ENCODE results near the gene ABLIM2. TPM values are rescaled to one million over a fixed set of nuclear protein-coding genes. Genes with fewer than 3 reads are reported as not detected.
A peak's percentile ranks its signal among the peaks of the same experiment; 100 is the strongest.

Gene ABLIM2
- total and polyA plus RNA-seq, 2 experiments from 2014 or later, result 1.5 to 4.3 TPM

DNA sequence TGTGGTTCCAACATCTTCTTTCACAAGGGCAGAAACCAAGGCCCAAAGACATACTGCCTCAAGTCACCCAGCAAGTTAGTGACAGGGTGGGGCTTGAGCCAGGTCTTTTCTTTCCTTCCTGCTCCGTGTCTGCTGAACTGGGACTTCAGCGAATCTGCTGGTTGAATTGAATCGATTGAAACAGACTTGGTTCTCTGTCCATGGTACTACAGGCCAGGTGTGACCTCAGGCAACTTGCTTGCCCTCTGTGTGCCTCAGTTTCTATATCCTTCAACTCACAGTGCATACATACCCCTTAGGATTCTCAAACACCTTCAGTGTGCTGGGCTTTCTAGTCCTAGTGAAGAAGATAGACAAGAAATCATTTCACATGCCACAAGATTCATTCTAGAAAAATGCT lies 2.0 kb upstream of the ABLIM2 start:
- H2AFZ ChIP-seq, result no peak overlapping the region
- DNase-seq (ENCODE audit: low spot score), result no peak
- peaks cover 14% of the 10 kb centered on the region for H3K4me1 Mint-ChIP-seq
- H3K27ac ChIP-seq (ENCODE audit: low read depth), result no peak overlapping the region
- peaks cover 29% of the 10 kb centered on the region for H3K27me3 ChIP-seq (ENCODE audit: insufficient read depth)
- H3K9me3 Mint-ChIP-seq, result no peaks in the 10 kb centered on the region
- no peak overlapping the region for H3K4me2 ChIP-seq
- no peak overlapping the region for H3K4me3 ChIP-seq
- H4K20me1 ChIP-seq (replicated peaks; ENCODE audit: insufficient read depth), result no peaks in the 10 kb centered on the region
- H3K4me3 Mint-ChIP-seq, result peak overlapping the region; percentile 25; the same call in 2 of the 3 replicates
- no peak for ATAC-seq
- peaks cover 25% of the 10 kb centered on the region for H3K27me3 Mint-ChIP-seq (ENCODE audit: insufficient read depth, low read depth, poor library complexity)
- H3K9me2 ChIP-seq (ENCODE audit: insufficient read depth), result no peaks in the 10 kb centered on the region
- no peak overlapping the region for H3K27ac Mint-ChIP-seq
- no peaks in the 10 kb centered on the region for H3K79me2 ChIP-seq (replicated peaks; ENCODE audit: insufficient read depth)
- H3K36me3 ChIP-seq (ENCODE audit: insufficient read depth), result no peaks in the 10 kb centered on the region
- no peaks in the 10 kb centered on the region for H3F3A ChIP-seq (replicated peaks; ENCODE audit: low read depth)
- H3K4me1 ChIP-seq (ENCODE audit: insufficient read depth), result no peaks in the 10 kb centered on the region
- TF ChIP-seq, protein P1, sequence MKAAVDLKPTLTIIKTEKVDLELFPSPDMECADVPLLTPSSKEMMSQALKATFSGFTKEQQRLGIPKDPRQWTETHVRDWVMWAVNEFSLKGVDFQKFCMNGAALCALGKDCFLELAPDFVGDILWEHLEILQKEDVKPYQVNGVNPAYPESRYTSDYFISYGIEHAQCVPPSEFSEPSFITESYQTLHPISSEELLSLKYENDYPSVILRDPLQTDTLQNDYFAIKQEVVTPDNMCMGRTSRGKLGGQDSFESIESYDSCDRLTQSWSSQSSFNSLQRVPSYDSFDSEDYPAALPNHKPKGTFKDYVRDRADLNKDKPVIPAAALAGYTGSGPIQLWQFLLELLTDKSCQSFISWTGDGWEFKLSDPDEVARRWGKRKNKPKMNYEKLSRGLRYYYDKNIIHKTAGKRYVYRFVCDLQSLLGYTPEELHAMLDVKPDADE (IDR thresholded peaks at IDR 0.05), result no peak
- TF ChIP-seq, protein P2, sequence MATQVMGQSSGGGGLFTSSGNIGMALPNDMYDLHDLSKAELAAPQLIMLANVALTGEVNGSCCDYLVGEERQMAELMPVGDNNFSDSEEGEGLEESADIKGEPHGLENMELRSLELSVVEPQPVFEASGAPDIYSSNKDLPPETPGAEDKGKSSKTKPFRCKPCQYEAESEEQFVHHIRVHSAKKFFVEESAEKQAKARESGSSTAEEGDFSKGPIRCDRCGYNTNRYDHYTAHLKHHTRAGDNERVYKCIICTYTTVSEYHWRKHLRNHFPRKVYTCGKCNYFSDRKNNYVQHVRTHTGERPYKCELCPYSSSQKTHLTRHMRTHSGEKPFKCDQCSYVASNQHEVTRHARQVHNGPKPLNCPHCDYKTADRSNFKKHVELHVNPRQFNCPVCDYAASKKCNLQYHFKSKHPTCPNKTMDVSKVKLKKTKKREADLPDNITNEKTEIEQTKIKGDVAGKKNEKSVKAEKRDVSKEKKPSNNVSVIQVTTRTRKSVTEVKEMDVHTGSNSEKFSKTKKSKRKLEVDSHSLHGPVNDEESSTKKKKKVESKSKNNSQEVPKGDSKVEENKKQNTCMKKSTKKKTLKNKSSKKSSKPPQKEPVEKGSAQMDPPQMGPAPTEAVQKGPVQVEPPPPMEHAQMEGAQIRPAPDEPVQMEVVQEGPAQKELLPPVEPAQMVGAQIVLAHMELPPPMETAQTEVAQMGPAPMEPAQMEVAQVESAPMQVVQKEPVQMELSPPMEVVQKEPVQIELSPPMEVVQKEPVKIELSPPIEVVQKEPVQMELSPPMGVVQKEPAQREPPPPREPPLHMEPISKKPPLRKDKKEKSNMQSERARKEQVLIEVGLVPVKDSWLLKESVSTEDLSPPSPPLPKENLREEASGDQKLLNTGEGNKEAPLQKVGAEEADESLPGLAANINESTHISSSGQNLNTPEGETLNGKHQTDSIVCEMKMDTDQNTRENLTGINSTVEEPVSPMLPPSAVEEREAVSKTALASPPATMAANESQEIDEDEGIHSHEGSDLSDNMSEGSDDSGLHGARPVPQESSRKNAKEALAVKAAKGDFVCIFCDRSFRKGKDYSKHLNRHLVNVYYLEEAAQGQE (IDR thresholded peaks at IDR 0.05; ENCODE audit: unreplicated experiment), result peak; percentile 73
- no peaks in the 10 kb centered on the region for H3K36me3 Mint-ChIP-seq (ENCODE audit: low read depth)

- Mint-ChIP-seq H3K36me3 (ENCODE audit: low read depth) (no peaks in the 10 kb centered on the region), H3K4me1 (peaks cover 16% of the 10 kb centered on the region), H3K9me3 (no peaks in the 10 kb centered on the region), H3K27me3 (ENCODE audit: insufficient read depth, low read depth, poor library complexity) (peaks cover 25% of the 10 kb centered on the region), H3K4me3 (peak overlapping the region; percentile 63; the same call in 2 of the 3 replicates), H3K27ac (no peak overlapping the region)
- H3K27me3 ChIP-seq (ENCODE audit: insufficient read depth), result peaks cover 29% of the 10 kb centered on the region
- no peaks in the 10 kb centered on the region for H3K4me1 ChIP-seq (ENCODE audit: insufficient read depth)
- H3K4me2 ChIP-seq, result no peak overlapping the region; the same call in 1 of the 2 replicates
- ATAC-seq (no peak), DNase-seq (ENCODE audit: low spot score) (no peak)
- no peaks in the 10 kb centered on the region for H3K9me2 ChIP-seq (ENCODE audit: insufficient read depth)
- no peak overlapping the region for H3K4me3 ChIP-seq
- no peaks in the 10 kb centered on the region for H3K36me3 ChIP-seq (ENCODE audit: insufficient read depth)
- no peaks in the 10 kb centered on the region for H3F3A ChIP-seq (replicated peaks; ENCODE audit: low read depth)
- H3K27ac ChIP-seq (ENCODE audit: low read depth), result no peak overlapping the region
- no peaks in the 10 kb centered on the region for H4K20me1 ChIP-seq (replicated peaks; ENCODE audit: insufficient read depth)
- H2AFZ ChIP-seq, result no peak overlapping the region
- H3K79me2 ChIP-seq (replicated peaks; ENCODE audit: insufficient read depth), result no peaks in the 10 kb centered on the region
- TF ChIP-seq, protein P1 (IDR thresholded peaks at IDR 0.05), result no peak
- TF ChIP-seq POLR2AphosphoS5 (IDR thresholded peaks at IDR 0.05; ENCODE audit: low read depth) (no peak), ZNF331 (CRISPR knock-in tag; IDR thresholded peaks at IDR 0.05; ENCODE audit: low read depth) (no peak), NANOG (IDR thresholded peaks at IDR 0.05; ENCODE audit: borderline replicate concordance) (no peak), CTCF (conservative IDR thresholded peaks at IDR 0.05; ENCODE audit: low read depth in 2 of 2) (no peak), CREB1 (CRISPR knock-in tag; IDR thresholded peaks at IDR 0.05; ENCODE audit: low read depth) (no peak), EZH2phosphoT487 (IDR thresholded peaks at IDR 0.05; ENCODE audit: unreplicated experiment) (no peak), EZH2 (IDR thresholded peaks at IDR 0.05; ENCODE audit: low read depth, unreplicated experiment) (no peak), JUNB (IDR thresholded peaks at IDR 0.05; ENCODE audit: unreplicated experiment) (no peak)
- TF ChIP-seq, protein P2 (IDR thresholded peaks at IDR 0.05; ENCODE audit: unreplicated experiment), result no peak
Measured at GRCh38 chr4:8160233-8160560, 1.6 kb upstream of the ABLIM2 start.
